GM18526 (cell line): Measurements from ENCODE around the gene C6orf62.

Source experiments
- POLR2A ChIP-seq: IDR thresholded peaks from 3 replicates; pipeline ENCODE4 v1.6.1; 2011; ENCODE audit not compliant: insufficient read length; ENCODE audit errors: extremely low read depth

The C6orf62 gene

DNA sequence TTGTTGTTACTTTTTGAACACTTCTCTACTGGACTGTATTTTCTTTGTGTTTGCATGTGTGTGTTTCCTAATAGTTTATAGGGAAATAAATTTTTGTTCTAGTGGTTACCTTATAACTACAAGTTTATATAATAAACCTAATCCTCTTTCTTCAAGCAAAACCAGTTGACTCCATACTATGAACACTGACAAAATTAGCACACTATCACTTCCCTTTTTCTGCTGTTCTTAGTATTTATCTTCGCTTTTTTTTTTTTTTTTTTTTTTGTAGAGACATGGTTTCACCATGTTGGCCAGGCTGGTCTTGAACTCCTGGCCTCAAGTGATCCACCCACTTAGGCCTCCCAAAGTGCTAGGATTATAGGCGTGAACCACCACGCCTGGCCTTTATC, 25.0 kb upstream of the C6orf62 start:
- no peak for TF ChIP-seq POLR2A

DNA sequence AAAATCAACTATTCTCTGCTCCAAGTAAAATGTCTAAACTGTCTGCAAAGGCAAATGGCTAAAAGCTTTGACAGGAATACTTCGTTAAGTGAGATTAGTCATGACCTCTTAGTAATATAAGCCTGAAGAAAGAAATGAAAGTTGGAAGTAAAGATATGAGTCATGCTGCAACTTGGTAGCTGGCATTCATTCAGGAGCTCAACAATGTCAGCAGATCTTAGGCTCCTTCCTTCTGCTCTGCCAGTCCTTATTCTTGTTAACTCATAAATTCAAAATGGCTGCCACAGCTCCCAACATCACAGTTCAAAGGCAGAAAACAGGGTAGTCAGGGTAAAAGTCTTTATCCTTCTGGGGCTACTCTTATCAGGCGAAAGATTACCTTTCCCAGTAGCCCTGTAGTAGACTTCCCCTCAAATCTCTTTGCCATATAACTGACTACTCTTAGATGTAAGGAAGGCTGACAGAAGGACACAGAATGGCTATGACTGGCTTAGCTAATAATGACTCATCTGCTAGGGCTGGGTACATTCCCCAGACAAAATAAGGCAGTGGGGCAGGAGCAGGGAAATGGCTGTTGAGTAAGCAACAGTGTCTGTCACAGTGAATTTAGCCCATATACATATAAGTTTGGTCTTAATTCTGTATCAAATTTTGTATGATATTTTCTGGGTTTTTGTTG, 24.4 kb upstream of the C6orf62 start:
- TF ChIP-seq POLR2A, result no peak

DNA sequence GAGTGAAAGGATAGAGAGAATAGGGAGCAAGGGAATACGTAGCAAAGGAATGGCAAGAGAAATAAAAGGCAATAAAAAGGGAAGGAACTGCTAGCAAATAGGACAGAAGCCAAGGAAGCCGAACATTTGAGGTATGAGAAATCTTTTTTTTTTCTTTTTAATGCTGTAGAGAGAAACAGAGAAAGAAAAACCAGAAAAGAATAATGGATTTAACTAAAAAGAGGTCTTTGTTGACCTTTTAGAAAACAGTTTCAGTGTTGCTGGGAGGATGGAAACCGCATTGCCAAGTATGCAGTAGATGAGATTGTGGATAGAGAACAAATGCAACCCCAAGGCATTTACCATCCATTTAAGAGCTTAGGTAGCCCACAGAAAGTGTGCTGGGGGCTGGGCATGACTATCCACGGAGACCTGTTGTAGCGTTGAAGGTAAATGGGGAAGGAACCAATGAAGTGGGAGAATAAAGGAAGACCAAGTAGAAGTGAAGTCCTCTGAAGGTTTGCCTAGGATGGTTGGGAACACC, 23.3 kb upstream of the C6orf62 start:
- TF ChIP-seq POLR2A, result no peak

DNA sequence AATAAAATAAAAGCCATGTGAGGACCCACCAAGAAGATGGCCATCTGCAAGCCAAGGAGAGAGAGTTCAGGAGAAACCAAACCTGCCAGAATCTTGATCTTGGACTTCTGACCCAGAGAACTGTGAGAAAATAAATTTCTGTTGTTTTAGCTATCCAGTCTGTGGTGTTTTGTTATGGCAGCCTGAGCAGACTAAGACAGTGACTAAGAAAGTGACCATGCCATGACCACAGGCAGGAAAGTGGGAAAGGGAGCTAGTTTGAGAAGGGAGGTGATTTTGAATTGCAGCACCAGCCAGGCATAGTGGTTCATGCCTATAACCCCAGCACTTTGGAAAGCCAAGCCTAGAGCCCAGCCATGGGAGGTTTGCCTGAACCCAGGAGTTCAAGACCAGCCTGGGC, 21.9 kb upstream of the C6orf62 start:
- no peak for TF ChIP-seq POLR2A

DNA sequence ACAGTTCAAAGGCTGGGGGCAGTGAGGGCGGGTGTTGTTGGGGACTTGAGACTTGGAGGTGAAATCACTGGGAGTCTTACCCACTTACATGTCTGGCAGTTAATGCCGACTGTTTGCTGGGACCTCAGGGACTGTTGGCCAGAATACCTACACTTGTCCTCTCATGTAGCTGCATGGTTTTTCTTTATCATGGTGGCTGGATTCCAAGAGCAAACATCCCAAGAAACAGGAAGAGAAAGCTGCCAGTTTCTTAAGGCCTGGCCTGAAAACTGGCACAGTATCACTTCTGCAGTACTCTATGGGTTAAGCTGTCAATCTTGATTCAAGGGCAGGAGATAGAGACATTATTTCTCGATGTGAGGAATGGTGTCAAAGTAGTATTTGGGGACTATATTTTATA, 19.8 kb upstream of the C6orf62 start:
- TF ChIP-seq POLR2A, result no peak

DNA sequence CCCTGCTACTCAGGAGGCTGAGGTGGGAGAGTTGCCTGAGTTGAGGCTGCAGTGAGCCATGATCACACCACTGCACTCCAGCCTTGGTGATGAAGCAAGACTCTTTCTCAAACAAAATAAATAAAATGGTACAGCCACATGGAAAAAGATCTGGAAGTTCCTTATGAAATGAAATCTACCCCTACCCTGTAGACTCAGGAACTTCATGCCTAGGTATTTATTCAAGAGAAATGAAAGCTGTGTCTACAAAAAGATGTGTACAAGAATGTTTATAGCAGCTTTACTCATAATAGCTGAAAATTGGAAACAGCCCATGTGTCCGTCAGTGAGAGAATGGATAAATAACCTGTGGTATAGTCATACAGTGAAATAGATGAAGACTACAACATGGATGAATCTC, 15.2 kb upstream of the C6orf62 start:
- TF ChIP-seq POLR2A, result no peak

DNA sequence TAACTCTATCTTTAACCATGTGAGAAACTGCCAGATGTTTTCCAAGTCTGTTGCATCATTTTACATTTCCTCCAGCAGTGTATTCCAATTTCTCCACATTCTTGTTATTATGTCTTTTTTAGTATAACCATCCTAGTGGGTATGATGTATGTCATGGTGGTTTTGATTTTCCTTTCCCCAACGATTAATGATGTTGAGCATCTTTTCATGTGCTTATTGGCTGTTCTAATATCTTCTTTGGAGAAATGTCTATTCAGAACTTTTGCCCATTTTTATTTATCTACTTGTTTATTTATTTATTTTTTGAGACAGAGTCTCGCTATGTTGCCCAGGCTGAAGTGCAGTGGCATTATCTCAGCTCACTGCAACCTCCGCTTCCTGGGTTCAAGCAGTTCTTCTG, 4.3 kb upstream of the C6orf62 start:
- TF ChIP-seq POLR2A, result no peak

DNA sequence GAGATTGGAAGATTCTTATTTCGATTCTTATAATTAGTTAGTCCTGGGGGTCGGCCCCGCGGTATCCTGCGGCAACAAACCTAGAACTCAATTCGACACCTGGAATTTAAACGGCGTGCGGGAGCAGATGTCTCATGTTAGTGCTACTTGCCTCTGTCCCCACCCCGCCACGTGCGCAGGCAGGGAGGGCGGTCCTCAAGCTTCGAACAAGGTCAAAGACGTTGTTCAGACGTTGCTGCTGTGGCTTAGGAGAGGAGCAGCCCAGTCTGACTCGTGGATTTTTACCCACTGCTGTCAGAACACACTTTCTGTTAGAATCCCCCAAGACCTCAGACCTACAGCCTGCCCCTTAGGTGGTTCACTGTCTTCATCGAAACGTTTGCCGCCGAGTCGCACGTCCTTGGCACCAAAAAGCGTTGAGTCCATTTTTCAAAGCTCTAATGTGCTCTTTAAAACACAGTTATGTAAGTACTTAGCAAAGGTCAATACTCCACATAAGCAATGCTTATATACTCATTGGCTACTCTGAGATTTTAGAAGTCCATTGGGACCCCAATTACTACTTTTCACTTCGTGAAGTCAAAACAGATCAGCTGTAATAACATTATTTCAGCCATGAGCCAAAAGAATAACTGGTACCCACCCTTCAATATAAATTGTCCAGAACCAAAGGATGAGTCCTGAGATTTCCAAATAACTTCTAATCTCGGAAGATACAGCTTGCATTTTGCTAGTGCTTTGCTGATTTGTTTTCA, 2.7 kb upstream of the C6orf62 start:
- TF ChIP-seq POLR2A, result peak; percentile 86

DNA sequence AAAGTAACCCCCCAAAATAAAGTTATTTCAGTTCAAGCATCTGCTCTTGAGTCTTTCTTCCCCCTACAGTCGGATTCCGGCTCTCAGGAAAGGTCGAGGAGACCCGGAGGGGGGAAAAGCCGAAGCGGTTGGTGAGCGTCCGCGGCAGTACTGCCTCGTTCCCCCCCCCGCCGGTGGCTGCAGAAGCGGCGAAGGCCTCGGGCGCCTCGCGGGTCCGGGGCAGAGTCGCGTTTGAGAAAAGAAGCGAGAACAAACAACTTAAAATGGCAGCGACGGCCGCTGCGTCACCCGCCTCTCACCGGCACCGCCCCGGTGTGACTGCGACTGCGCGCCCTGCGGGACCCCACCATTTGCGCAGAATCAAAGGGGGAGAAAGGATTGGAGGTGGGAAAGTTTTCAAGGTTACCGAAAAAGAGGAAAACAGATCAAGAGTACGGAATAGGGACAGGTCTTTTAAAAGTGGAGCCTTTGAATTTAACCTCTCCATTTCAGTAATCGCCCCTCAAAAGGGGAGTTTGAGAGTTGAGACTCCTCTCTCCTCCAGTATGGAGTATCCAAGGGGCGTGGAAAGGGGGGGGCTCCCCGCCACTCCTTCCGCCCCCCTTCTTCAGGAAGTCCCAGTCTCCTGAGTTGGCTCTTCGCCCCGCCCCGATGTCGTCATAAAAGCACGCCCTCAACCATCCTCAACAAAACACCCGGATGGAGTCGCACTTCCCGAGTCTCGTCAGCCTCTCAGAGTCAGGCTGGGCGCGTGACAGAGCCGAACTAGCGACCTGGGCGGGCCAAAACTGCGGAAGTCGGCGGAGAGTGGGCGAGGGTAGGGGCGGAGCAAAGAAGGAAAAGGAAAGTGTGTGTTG, 1.9 kb upstream of the C6orf62 start:
- peak; percentile 96 for TF ChIP-seq POLR2A

DNA sequence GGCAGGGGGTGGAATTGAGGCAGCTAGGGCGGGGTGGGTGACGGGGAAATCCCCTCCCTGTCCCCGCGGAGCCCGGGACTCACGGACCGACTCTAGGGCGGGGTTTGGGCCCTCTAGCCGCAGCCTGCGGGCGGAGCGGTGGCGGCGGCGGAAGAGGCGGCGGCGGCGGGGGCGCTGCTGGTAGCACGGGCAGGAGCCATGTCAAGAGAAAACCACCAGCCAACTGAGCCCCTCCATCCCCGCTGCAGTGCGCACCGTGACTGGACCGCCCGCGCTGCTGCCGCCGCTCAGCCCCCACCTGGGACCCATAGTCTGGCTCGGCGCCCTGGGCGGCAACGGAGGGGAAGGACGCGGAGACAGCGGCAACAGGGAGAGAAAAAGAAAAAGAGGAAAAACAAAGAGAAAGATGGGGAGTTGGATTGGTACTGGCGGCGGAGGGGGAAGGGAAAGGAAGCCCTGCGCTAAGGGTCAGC, 1.2 kb upstream of the C6orf62 start:
- TF ChIP-seq POLR2A, result peak; percentile 51

DNA sequence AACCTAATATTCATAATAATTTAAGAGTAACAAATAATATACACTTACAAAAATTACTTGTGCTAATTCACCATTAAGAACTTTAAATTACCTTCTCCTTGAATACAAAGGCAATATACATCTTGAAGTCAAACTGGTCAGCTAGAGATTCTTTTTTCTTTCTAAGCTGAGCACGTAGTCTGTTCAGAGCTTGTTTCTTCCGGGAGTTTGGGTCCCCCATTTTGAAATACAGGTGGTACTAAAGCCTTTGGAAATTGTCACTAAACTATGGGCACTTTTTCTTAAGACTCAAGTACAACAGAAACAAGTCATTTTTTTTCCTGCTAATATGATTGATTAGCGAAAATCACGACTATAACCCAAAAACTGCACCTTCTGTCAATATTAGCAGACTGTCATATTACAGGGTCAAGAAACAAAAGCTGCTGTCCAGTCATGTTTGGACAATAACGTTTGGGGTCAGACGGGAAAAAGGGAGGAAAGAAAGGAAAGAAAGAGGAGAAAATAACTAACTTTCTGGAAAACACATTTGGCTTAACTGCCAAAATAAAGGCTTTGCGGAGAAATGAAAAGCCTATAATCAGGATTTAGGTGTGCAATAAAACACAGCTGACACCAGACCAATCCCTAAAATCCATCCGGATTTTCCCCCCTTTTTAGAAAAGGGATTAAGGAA, 367 bp downstream of the C6orf62 start:
- TF ChIP-seq POLR2A, result no peak

DNA sequence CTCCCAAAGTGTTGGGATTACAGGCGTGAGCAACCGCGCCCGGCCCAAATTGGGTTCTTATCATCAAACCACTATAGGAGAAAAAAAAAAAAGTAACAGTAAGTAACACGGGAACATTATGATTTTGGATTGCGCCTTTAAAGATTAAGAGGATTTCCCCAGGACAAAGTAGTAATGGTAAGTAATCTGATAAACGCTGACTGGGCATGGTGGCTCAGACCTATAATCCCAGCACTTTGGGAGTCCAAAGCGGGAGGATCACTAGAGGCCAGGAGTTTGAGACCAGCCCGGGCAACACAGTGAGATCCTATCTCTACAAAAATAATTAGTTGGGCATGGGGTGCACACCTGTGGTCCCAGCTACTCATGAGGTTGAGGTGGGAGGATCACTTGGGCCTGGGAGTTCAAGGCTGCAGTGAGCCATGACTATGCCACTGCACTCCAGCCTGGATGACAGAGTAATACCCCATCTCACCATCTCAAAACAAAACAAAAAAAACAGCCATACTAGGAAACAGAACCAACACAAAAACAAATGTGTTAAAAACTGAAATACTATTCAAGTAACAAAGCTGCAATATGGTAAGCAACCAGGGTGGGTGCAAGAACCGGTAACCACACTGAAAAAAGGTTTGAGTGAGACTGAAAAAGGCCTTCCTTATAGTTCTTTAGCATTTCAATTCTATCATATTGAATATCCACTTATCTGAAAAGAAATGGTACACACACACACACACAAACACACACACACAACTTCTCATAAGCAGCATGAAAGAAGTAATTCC, 8.2 kb downstream of the C6orf62 start:
- TF ChIP-seq POLR2A, result no peak

DNA sequence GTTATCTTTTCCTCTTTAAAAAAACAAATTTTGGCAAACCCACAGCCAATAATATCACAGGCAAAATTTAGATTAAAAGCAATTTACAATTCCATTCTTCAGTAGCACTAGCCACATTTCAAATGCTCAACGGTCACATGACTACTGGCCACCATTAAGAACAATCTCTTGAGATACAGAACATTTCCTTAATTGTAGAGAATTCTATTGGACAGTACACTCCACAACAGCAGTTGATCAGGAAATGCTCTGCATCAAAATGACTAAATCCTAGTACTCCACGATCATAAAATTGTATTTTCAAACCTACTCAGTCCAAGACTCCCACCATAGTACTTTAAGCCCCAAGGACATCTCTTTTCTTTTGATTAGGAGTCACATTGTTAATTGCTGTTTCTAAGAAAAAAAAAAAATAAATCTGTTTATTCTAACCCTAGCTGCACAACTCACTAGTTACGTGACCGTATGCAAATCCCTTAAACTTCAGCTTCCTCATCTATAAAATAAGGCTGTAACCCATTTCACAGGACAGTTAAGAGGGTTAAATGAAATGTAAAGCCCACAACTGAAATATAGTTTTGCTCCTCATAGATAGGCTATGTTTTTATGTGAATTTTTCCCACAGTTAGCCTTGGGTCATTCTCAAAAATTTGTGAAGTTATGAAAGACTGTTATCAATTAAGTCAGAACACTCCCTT, 9.8 kb downstream of the C6orf62 start:
- no peak for TF ChIP-seq POLR2A

DNA sequence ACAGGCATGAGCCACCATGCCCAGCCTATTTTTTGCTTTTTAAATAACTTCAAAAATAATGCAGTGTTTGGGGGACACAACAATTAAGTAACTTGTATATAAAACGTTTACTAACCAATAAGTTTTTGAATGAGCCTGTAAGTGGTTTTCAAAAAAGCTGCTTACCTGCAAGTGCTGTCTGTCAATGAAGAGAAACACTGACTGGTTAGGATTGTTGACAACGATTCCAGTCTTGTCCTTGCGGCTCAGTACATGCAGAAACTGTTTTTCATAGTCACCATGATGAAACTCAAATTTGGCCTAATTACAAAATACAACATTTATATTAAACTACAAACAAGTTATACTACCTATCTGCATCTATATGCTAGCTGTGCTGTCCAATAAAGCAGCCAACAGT, 10.3 kb downstream of the C6orf62 start:
- TF ChIP-seq POLR2A, result no peak
